SU-DHL-6 (cell line): Measurements from ENCODE around the gene BLOC1S5.
A peak's percentile ranks its signal among the peaks of the same experiment; 100 is the strongest.

Experiments
- H2AFZ ChIP-seq: fragments of 200-600 bp; sonication (generic); 2 replicates; pipeline ENCODE4 v1.6.1; 2014; ENCODE audit warnings: low read depth, mild to moderate bottlenecking, moderate library complexity, mixed read lengths, antibody characterized with exemption, low read length; ENCODE audit not compliant: severe bottlenecking
- H3F3A ChIP-seq: fragments of 200-600 bp; shearing (Covaris generic); 2 replicates; pipeline ENCODE4 v1.6.0; 2016; ENCODE audit warnings: antibody characterized with exemption, mild to moderate bottlenecking; ENCODE audit not compliant: insufficient read depth
- H3K27ac ChIP-seq: fragments of 200-600 bp; sonication (generic); 2 replicates; pipeline ENCODE4 v1.5.1; 2016; ENCODE audit warnings: low read depth, mild to moderate bottlenecking, low read length, moderate library complexity, mixed read lengths
- H3K27me3 ChIP-seq: fragments of 200-600 bp; sonication (generic), shearing (Covaris generic); 2 replicates; pipeline ENCODE4 v1.6.0; 2014; ENCODE audit warnings: mild to moderate bottlenecking, low read length
- H3K36me3 ChIP-seq: fragments of 200-600 bp; sonication (generic); 2 replicates; pipeline ENCODE4 v1.6.1; 2014; ENCODE audit warnings: mild to moderate bottlenecking, low read length, mixed read lengths
- H3K4me2 ChIP-seq: fragments of 300-600, 200-600 bp; shearing (Covaris generic), sonication (generic); 2 replicates; pipeline ENCODE4 v1.6.0; 2014; ENCODE audit warnings: low read length, low read depth, mild to moderate bottlenecking; ENCODE audit not compliant: poor library complexity, severe bottlenecking
- H3K4me3 ChIP-seq: fragments of 200-600 bp; sonication (generic); 2 replicates; pipeline ENCODE4 v1.5.1; 2014; ENCODE audit warnings: antibody characterized with exemption, low read length, mild to moderate bottlenecking, mixed read lengths; ENCODE audit not compliant: insufficient read depth, poor library complexity, severe bottlenecking
- H3K79me2 ChIP-seq: fragments of 200-600 bp; sonication (generic); 2 replicates; pipeline ENCODE4 v1.6.1; 2014; ENCODE audit warnings: mild to moderate bottlenecking, low read length, moderate library complexity; ENCODE audit not compliant: insufficient read depth
- H3K9ac ChIP-seq: fragments of 200-600 bp; sonication (generic); 2 replicates; pipeline ENCODE4 v1.7.0; 2014; ENCODE audit warnings: mild to moderate bottlenecking, low read length
- H3K9me2 ChIP-seq: fragments of 200-600 bp; sonication (generic); replicated peaks from 2 replicates; pipeline ENCODE4 v1.6.1; 2014; ENCODE audit warnings: low read length; ENCODE audit not compliant: insufficient read depth
- H3K9me3 ChIP-seq: fragments of 200-600 bp; sonication (generic); 2 replicates; pipeline ENCODE4 v1.6.1; 2014; ENCODE audit warnings: low read length, mixed read lengths; ENCODE audit not compliant: insufficient read depth
- H4K20me1 ChIP-seq: fragments of 200-600 bp; sonication (generic); 2 replicates; pipeline ENCODE4 v1.6.1; 2014; ENCODE audit warnings: low read depth, mild to moderate bottlenecking, antibody characterized with exemption, low read length, moderate library complexity, mixed read lengths
- CTCF ChIP-seq: fragments of 200-600 bp; sonication (generic); IDR thresholded peaks from one replicate; pipeline ENCODE4 v1.5.1; 2017; ENCODE audit warnings: antibody characterized with exemption, mild to moderate bottlenecking, low read length, moderate library complexity; ENCODE audit not compliant: insufficient read depth, poor library complexity, severe bottlenecking
- EZH2phosphoT487 ChIP-seq: fragments of 200-600 bp; sonication (generic), shearing (Covaris generic); conservative IDR thresholded peaks from 2 replicates; pipeline ENCODE4 v1.6.1; 2018; ENCODE audit warnings: mild to moderate bottlenecking, antibody characterized with exemption, low read length, moderate library complexity, mixed read lengths

Gene BLOC1S5

GRCh38 chr6:8017276-8017701 lies 46.9 kb downstream of the BLOC1S5 start:
- Histone ChIP-seq H3K9ac (peak overlapping the region; percentile 4), H3K9me3 (no peaks in the 10 kb centered on the region), H3K79me2 (peaks cover 4% of the 10 kb centered on the region; the same call in 1 of the 2 replicates), H3K4me2 (peak overlapping the region; percentile 52), H2AFZ (peak overlapping the region; percentile 2), H3K27ac (peak overlapping the region; percentile 12), H3K27me3 (no peaks in the 10 kb centered on the region), H3F3A (peaks cover 10% of the 10 kb centered on the region), H3K36me3 (peaks cover 20% of the 10 kb centered on the region; the same call in 1 of the 2 replicates), H3K9me2 (no peaks in the 10 kb centered on the region), H3K4me3 (peak overlapping the region; percentile 16), H4K20me1 (0 out of 2 replicates have a peak, but pooled peaks cover 3% of the 10 kb centered on the region)
- no peak for TF ChIP-seq CTCF
- TF ChIP-seq EZH2phosphoT487: no peak

DNA sequence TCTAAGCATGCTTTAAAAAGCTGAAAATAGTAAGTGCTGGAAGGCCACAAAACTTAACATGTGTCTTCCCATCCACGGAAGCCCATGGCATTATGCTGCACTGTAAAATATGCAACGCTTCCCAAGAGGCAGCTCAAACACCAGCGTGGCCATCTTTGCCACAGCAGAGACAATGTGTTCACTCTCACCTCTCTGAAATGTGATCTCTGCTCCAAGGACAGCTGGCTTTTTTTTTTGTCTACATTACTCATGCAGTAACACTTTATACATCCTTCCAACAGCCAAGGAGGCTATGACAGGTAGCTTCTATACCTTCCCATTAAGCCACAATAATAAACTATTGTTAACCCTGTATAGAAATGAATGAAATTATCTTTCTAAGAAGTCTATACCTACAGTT lies 49.2 kb downstream of the BLOC1S5 start:
- H3K9me3 ChIP-seq: no peaks in the 10 kb centered on the region
- H3K4me2 ChIP-seq: no peak overlapping the region
- H4K20me1 ChIP-seq: 0 out of 2 replicates have a peak, but pooled peaks cover 3% of the 10 kb centered on the region
- peaks cover 10% of the 10 kb centered on the region for H3F3A ChIP-seq
- no peak overlapping the region for H2AFZ ChIP-seq
- H3K4me3 ChIP-seq: no peak overlapping the region
- peaks cover 4% of the 10 kb centered on the region; the same call in 1 of the 2 replicates for H3K79me2 ChIP-seq
- H3K27me3 ChIP-seq: no peaks in the 10 kb centered on the region
- no peak overlapping the region for H3K27ac ChIP-seq
- H3K9me2 ChIP-seq: no peaks in the 10 kb centered on the region
- no peak overlapping the region for H3K9ac ChIP-seq
- peaks cover 16% of the 10 kb centered on the region; the same call in 1 of the 2 replicates for H3K36me3 ChIP-seq
- TF ChIP-seq EZH2phosphoT487 (no peak), CTCF (no peak)

GRCh38 chr6:8013763-8014162 lies 50.4 kb downstream of the BLOC1S5 start:
- no peak overlapping the region for H3K4me3 ChIP-seq
- peaks cover 16% of the 10 kb centered on the region; the same call in 1 of the 2 replicates for H3K36me3 ChIP-seq
- TF ChIP-seq EZH2phosphoT487 (no peak), CTCF (no peak)
- H3K79me2 ChIP-seq: peaks cover 2% of the 10 kb centered on the region; the same call in 1 of the 2 replicates
- H3K9me2 ChIP-seq: no peaks in the 10 kb centered on the region
- no peak overlapping the region for H2AFZ ChIP-seq
- H3K27ac ChIP-seq: no peak overlapping the region
- H4K20me1 ChIP-seq: 0 out of 2 replicates have a peak, but pooled peaks cover 3% of the 10 kb centered on the region
- H3K9me3 ChIP-seq: no peaks in the 10 kb centered on the region
- H3K9ac ChIP-seq: no peak overlapping the region
- no peaks in the 10 kb centered on the region for H3K27me3 ChIP-seq
- H3K4me2 ChIP-seq: no peak overlapping the region
- peaks cover 6% of the 10 kb centered on the region; the same call in 1 of the 2 replicates for H3F3A ChIP-seq
